ENCODE measurements around the gene MARCHF4. TPM values are rescaled to one million over a fixed set of nuclear protein-coding genes. Genes with fewer than 3 reads are reported as not detected.

The MARCHF4 gene
- total and polyA plus RNA-seq, 9 of the 15 experiments (the other 6 are each of a cell fraction or from before 2014, with no cell fraction given): 0.05 TPM; not detected in 8

DNA sequence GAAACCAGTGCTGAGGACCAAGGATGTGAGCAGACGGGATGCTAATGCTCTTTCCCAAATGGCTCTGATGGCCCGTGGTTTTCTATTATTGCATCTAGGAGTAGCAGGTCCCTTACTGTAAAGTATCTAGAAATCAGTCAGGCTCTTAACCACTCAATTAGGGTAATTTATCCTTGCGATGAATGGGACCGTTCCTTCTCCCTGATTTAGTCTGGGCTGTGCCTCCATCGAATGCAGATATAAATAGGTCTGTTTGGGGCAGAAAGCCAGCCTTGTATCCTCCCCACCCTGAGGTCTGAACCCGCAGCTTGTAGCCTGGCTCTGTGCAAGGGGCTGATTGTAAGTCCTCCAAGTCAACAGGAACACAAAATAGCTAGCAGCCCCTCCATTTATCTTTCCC, 30.5 kb upstream of the MARCHF4 start:
- in situ Hi-C loops (cut with MboI): no loop called here
- CTCF ChIA-PET (ENCODE audit: low intra/inter-chr PET ratio): no interaction called here
- BruUV-seq (replicated peaks): no TSS peak
- no peaks in the 10 kb centered on the region for H3K79me2 ChIP-seq (ENCODE audit: control insufficient read depth, insufficient read depth, low read length)
- H2AFZ ChIP-seq (ENCODE audit: low read depth, low read length): no peak overlapping the region
- H3K4me2 ChIP-seq (ENCODE audit: insufficient read depth, low read length): no peak overlapping the region
- POLR2A ChIA-PET: no interaction called here
- intact Hi-C loops (cut with micrococcal nuclease): loop anchor here (5.0 kb wide), 1 partner anchor 180 kb away; no protein-coding TSS in a partner anchor
- WGBS (ENCODE audit: insufficient coverage, low coverage, missing lambda C conversion rate): 4% methylated on average over 6 of the region's 6 CpGs
- H3K9me3 ChIP-seq (replicated peaks; ENCODE audit: control insufficient read depth, insufficient read depth, low read depth, low read length): no peaks in the 10 kb centered on the region
- no peak for ATAC-seq
- H3K4me1 ChIP-seq (replicated peaks in 1 of 2; ENCODE audit: control insufficient read depth in 2 of 2, insufficient read depth in 2 of 2, low read length in 2 of 2): no peaks in the 10 kb centered on the region; a peak in 1 of 5 replicates
- peaks cover 2 to 10% of the 10 kb centered on the region in 2 experiments; a peak in 3 of 5 replicates for H3K27me3 ChIP-seq (ENCODE audit: control insufficient read depth in 2 of 2, insufficient read depth in 2 of 2, low read length in 2 of 2)
- H3K27ac ChIP-seq (ENCODE audit: extremely low read depth, low read depth, low read length): no peak overlapping the region
- H3K9ac ChIP-seq (ENCODE audit: insufficient read depth in 1 of 2, low read depth in 2 of 2, low read length in 2 of 2): no peak overlapping the region
- TF ChIP-seq MEF2D (tag; conservative IDR thresholded peaks at IDR 0.05; ENCODE audit: low read depth) (no peak), ZNF197 (CRISPR knock-in tag; IDR thresholded peaks at IDR 0.05; ENCODE audit: low read depth) (no peak), ZNF507 (tag; conservative IDR thresholded peaks at IDR 0.05) (no peak), ETV1 (tag; conservative IDR thresholded peaks at IDR 0.05; ENCODE audit: low read depth) (no peak), MAFK (IDR thresholded peaks at IDR 0.05; ENCODE audit: low read length) (no peak), ZNF551 (CRISPR knock-in tag; IDR thresholded peaks at IDR 0.05) (no peak), CXXC5 (CRISPR knock-in tag; IDR thresholded peaks at IDR 0.05) (no peak), ESRRB (CRISPR knock-in tag; IDR thresholded peaks at IDR 0.05; ENCODE audit: borderline replicate concordance) (no peak), BRD4 (IDR thresholded peaks at IDR 0.05) (no peak), PPARD (CRISPR knock-in tag; IDR thresholded peaks at IDR 0.05) (no peak), PURB (CRISPR knock-in tag; IDR thresholded peaks at IDR 0.05; ENCODE audit: low read depth) (no peak), THRAP3 (IDR thresholded peaks at IDR 0.05; ENCODE audit: borderline replicate concordance) (no peak)
- TF ChIP-seq, protein P1, sequence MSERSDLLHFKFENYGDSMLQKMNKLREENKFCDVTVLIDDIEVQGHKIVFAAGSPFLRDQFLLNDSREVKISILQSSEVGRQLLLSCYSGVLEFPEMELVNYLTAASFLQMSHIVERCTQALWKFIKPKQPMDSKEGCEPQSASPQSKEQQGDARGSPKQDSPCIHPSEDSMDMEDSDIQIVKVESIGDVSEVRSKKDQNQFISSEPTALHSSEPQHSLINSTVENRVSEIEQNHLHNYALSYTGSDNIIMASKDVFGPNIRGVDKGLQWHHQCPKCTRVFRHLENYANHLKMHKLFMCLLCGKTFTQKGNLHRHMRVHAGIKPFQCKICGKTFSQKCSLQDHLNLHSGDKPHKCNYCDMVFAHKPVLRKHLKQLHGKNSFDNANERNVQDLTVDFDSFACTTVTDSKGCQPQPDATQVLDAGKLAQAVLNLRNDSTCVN (CRISPR knock-in tag; IDR thresholded peaks at IDR 0.05): no peak
- TF ChIP-seq, protein P2, sequence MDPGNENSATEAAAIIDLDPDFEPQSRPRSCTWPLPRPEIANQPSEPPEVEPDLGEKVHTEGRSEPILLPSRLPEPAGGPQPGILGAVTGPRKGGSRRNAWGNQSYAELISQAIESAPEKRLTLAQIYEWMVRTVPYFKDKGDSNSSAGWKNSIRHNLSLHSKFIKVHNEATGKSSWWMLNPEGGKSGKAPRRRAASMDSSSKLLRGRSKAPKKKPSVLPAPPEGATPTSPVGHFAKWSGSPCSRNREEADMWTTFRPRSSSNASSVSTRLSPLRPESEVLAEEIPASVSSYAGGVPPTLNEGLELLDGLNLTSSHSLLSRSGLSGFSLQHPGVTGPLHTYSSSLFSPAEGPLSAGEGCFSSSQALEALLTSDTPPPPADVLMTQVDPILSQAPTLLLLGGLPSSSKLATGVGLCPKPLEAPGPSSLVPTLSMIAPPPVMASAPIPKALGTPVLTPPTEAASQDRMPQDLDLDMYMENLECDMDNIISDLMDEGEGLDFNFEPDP (CRISPR knock-in tag; IDR thresholded peaks at IDR 0.05): no peak
- H3K9me1 ChIP-seq (ENCODE audit: control insufficient read depth, insufficient read depth, low read length): no peaks in the 10 kb centered on the region
- H3K4me3 ChIP-seq: no peak overlapping the region
- no peaks in the 10 kb centered on the region for H4K20me1 ChIP-seq (replicated peaks; ENCODE audit: control insufficient read depth, insufficient read depth, low read length)
- H3K36me3 ChIP-seq (ENCODE audit: control insufficient read depth, insufficient read depth, low read length): no peaks in the 10 kb centered on the region
- no peak for FAIRE-seq
- no peak for DNase-seq (ENCODE audit: extremely low read depth in 1 of 4, low spot score in 3 of 4)

All from K562 (cell line).